ENCODE results near the gene CAMK2N1. TPM values are rescaled to one million over a fixed set of nuclear protein-coding genes. Genes with fewer than 3 reads are reported as not detected.

Gene CAMK2N1
- total RNA-seq: 10 to 100 TPM in 1 of 2 donors, 1 to 10 TPM in 1; 7.3 to 15.9 TPM

DNA sequence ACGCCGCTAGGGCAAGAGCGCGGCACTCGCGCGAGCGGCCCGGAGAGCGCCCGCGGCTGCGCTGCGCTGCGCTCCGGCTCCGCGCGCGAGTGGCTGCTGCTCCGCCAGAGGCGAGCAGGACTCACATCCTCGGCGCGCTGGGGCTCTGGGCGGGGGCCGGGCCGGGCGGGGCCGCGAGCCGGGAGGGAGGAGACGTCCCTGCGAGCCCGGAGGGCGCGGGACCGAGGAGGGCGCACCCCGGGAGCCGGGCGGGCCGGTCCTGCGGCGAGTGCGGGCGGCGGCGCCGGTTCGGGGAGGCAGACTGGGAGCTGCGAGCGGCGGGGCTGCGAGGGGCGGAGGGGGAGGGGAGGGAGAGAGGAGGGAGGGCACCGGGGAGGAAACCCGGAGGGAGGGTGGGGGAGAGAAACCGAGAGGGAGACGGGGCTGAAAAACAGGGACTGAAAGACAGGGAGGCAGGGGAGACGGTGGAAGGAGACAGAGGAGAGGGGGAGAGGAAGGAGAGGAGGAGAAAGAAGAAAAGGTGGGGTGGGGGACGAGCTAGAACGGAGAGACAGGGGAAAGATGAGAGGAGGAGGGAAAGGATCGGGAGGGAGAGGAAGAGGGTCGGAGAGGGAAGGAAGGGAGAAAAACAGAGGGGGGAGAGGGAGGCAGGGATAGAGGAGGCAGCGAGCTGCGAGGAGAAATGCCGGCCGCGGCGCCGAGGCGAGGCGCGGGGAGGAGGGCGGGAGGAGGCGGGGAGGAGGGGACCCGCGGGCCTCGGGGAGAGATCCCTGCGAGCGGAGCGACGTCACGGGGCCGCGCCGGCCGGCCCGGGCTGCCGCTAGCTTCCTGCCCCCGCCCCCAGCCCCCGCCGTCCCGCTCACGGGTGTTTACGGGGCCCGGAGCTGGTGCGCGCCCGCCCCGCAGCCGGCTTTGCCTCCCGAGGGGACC, at the start of gene CAMK2N1:
Gene CAMK2N1, minus strand, starts transcription at position 684 of the 930 bp plus-strand sequence. CDS start 831 bp downstream, outside the sequence.
- no peaks in the 10 kb centered on the region for H3K27me3 ChIP-seq (replicated peaks; ENCODE audit: insufficient read depth)
- peak; percentile 52 for ATAC-seq (ENCODE audit: insufficient number of reproducible peaks, low FRiP score, low read depth)
- H3K4me1 ChIP-seq (ENCODE audit: control insufficient read depth in 1 of 2, low read depth in 2 of 2): peaks cover 12 to 23% of the 10 kb centered on the region in 2 donors
- H3K9me3 ChIP-seq: no peaks in the 10 kb centered on the region
- TF ChIP-seq, protein P1, sequence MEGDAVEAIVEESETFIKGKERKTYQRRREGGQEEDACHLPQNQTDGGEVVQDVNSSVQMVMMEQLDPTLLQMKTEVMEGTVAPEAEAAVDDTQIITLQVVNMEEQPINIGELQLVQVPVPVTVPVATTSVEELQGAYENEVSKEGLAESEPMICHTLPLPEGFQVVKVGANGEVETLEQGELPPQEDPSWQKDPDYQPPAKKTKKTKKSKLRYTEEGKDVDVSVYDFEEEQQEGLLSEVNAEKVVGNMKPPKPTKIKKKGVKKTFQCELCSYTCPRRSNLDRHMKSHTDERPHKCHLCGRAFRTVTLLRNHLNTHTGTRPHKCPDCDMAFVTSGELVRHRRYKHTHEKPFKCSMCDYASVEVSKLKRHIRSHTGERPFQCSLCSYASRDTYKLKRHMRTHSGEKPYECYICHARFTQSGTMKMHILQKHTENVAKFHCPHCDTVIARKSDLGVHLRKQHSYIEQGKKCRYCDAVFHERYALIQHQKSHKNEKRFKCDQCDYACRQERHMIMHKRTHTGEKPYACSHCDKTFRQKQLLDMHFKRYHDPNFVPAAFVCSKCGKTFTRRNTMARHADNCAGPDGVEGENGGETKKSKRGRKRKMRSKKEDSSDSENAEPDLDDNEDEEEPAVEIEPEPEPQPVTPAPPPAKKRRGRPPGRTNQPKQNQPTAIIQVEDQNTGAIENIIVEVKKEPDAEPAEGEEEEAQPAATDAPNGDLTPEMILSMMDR (IDR thresholded peaks at IDR 0.05): no peak
- H3K27ac ChIP-seq: peak within 1 kb of the TSS; percentile 69 to 80
- H3K4me3 ChIP-seq: peak within 1 kb of the TSS; percentile 78
- no peak for DNase-seq (ENCODE audit: low spot score)
- H3K36me3 ChIP-seq: no peaks in the 10 kb centered on the region

DNA sequence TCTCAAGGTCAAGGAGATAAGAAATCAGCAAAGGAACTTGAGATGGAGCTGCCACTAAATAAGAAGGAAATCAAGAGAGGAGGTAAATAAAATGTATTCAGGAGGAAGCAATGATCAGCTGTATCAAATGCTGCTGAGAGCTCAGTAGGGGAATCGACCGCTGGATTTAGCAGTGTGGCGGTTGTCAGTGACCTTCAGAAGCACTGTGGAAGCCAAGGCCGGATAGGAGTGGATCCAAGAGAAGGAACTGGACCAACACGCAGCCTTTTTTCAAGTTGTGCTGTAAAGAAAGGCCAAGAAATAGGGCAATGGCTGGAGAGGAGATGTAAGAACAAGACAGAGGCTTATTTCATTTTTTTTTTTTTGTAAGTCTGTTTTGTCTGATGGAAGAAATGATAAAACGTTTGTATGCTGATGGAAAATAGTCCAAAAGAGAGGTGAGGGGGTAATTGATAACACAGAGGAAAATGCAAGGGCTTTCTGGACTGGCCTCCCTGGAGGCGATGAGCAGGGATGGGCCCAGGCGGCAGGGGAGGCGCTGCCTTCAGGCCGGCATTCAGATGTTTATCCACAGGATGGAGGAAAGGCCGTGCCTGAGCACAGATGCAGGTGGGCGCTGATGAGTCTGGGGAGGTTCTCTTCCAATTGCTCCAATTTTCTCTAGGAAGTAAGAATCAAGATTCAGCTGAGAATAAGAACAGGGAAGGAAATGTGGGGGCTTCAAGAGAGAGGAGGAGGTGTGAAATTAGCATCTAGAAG, 48.8 kb upstream of the CAMK2N1 start:
- no peak overlapping the region for H3K4me3 ChIP-seq
- DNase-seq (ENCODE audit: low spot score) (no peak), ATAC-seq (ENCODE audit: insufficient number of reproducible peaks, low FRiP score, low read depth) (no peak)
- H3K4me1 ChIP-seq (ENCODE audit: control insufficient read depth in 1 of 2, low read depth in 2 of 2): no peaks in the 10 kb centered on the region
- TF ChIP-seq, protein P1 (IDR thresholded peaks at IDR 0.05): no peak
- H3K27me3 ChIP-seq (replicated peaks; ENCODE audit: insufficient read depth): no peaks in the 10 kb centered on the region
- H3K27ac ChIP-seq: no peak overlapping the region
- no peaks in the 10 kb centered on the region for H3K36me3 ChIP-seq
- H3K9me3 ChIP-seq: no peaks in the 10 kb centered on the region

DNA sequence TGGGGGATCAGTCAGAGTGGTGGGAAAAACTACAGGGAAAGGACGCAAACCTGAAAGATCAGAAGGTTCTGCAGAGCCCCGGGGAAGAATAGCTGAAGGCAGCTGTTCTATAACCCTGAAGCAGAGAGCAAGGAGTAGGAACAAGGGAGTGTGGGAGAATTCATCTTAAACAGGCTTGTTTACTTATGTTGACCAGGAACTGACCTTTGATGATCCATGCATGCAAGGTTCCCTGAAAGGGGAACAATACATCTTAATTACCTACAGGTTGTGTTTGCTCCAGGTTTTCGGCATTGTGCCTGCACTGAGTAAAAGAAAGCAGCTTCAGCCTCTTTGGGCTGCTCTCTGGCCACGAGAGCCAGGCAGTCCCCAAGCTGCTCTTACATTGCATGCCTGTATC, 47.6 kb upstream of the CAMK2N1 start:
- Histone ChIP-seq H3K27me3 (replicated peaks; ENCODE audit: insufficient read depth) (peaks cover 3% of the 10 kb centered on the region), H3K4me1 (ENCODE audit: control insufficient read depth in 1 of 2, low read depth in 2 of 2) (no peaks in the 10 kb centered on the region), H3K27ac (no peak overlapping the region), H3K4me3 (no peak overlapping the region), H3K36me3 (no peaks in the 10 kb centered on the region), H3K9me3 (no peaks in the 10 kb centered on the region)
- TF ChIP-seq, protein P1 (IDR thresholded peaks at IDR 0.05): no peak
- no peak for DNase-seq (ENCODE audit: low spot score)
- ATAC-seq (ENCODE audit: insufficient number of reproducible peaks, low FRiP score, low read depth): no peak

DNA sequence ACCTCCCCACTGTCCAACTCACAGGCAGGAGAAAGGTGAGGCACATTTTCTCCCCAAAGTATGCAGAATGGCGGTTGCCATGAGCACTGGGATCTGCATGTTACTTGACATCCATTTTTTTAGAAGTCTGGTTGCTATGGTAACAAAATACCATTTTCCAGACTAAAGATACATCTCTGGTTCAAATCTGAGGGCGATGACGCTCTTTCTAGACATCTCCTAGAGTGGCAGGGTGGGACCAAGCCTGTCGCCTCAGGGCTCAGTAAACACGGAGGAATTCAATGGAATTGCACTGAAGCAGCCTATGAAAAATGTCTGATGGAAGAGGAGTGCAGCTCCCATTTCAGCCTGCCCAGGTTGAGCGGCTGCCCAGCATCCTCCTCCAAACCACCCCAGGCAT, 44.9 kb upstream of the CAMK2N1 start:
- no peaks in the 10 kb centered on the region for H3K9me3 ChIP-seq
- ATAC-seq (ENCODE audit: insufficient number of reproducible peaks, low FRiP score, low read depth) (no peak), DNase-seq (ENCODE audit: low spot score) (no peak)
- H3K27ac ChIP-seq: no peak overlapping the region
- no peaks in the 10 kb centered on the region for H3K36me3 ChIP-seq
- peaks cover 3% of the 10 kb centered on the region for H3K27me3 ChIP-seq (replicated peaks; ENCODE audit: insufficient read depth)
- no peaks in the 10 kb centered on the region for H3K4me1 ChIP-seq (ENCODE audit: control insufficient read depth in 1 of 2, low read depth in 2 of 2)
- TF ChIP-seq, protein P1 (IDR thresholded peaks at IDR 0.05): no peak
- H3K4me3 ChIP-seq: no peak overlapping the region

DNA sequence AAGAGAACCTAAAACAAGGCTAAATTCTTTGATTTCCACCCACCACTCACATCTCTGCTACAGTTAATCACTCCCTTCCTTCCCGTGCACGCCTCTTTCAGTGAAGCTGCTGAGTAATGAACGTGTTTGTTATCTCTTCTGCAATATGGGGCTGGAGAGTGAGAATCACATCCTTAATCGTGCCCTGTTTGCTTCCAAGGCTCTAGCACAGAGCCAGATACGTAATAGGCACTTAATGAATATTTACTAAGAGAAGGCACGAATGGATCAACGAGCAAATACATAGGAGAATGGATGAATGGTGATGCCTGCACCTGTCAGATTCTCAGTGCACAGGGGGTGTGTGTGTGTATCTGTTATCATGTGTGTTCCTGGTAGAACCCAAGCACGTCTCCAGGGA, 44.3 kb upstream of the CAMK2N1 start:
- TF ChIP-seq, protein P1 (IDR thresholded peaks at IDR 0.05): no peak
- Histone ChIP-seq H3K4me1 (ENCODE audit: control insufficient read depth in 1 of 2, low read depth in 2 of 2) (no peaks in the 10 kb centered on the region), H3K4me3 (no peak overlapping the region), H3K36me3 (no peaks in the 10 kb centered on the region), H3K27ac (no peak overlapping the region), H3K27me3 (replicated peaks; ENCODE audit: insufficient read depth) (peaks cover 3% of the 10 kb centered on the region), H3K9me3 (no peaks in the 10 kb centered on the region)
- ATAC-seq (ENCODE audit: insufficient number of reproducible peaks, low FRiP score, low read depth) (no peak), DNase-seq (ENCODE audit: low spot score) (no peak)
